Medulla oblongata (tissue), 1 donor: ENCODE results near the gene PEA15.

Experiments used
- DNase-seq: peaks from one replicate; pipeline ENCODE4 v3.0.0-alpha.2; 2015; ENCODE audit errors: extremely low spot score

The PEA15 gene

DNA sequence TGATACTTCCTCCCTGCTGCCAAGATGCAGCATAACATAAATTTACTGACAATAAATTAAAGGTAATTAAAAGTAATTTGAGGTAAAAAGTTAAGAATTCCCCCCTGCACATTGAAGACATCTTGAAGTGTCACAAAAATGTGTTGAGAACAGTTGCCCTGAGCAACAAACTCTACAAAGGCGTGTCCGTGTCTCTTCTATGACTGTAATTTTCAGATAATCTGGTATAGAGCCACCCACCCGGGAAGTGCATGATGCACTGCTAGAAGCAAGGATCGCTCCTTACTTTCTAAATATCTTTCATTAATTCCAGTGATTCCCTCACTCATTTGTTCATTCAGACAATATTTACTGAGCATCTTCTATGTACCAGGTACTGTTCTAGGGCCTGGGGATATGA lies 25.8 kb upstream of the PEA15 start:
- DNase-seq, result no peak

- no peak for DNase-seq
Measured at GRCh38 chr1:160186246-160186645, 18.9 kb upstream of the PEA15 start.

DNA sequence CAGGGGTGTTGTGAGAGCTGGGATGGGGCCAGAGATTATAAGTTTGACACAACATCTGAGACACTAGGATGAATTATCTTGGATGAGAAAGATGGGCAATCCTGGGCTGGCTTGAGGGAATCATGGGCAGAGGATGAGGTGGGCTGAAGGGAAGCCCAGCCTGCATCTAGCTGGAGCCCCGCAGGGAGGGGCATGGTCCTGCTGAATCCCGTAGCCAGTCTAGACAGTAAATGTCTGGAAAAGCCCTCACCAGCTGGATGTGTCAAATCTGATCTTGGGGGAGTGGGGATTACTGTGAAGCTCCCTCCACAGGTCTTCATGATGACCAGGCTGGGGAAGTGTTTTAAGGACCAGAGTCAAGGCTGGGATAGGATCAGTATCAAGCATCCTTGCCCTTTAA lies 18.5 kb upstream of the PEA15 start:
- DNase-seq, result no peak

DNA sequence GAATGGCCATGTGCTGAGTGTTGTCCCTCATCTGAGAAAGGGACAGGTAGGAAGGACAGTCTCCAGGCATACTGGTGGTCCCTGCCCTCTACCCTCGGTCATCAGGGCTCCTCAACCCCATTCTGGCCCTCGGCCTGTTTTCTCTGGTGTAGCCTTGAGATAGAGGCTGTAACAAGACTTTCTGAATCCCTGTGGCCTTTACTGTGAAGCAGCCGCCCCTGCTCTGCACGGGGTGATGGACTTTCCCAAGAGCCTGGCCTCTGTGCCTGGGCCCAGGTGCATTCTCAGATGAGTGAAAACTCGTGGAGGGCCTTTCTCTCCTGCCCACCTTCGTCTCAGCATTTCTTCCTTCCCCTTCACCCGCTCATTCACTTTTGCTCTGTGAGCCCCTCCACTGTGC lies 17.8 kb upstream of the PEA15 start:
- DNase-seq, result no peak

DNA sequence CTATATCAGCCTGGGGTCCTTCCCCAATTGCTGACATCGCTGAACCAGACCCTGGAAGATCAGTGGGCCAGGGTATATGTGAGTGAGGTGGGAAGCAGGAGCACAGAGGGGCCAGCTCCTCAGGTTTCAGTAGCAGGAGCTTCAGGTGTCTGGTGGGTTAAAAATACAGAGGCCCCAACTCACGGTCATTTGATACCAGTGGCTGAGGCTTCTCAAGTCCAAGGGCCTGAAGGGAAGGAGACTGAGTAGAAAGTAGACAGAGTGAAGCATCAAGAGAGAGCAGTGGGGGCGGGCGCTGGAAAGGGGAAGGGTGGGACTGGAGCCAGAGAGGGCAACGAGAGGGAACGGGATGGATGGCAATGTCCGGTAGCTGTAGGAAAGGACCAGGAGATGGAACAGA lies 16.8 kb upstream of the PEA15 start:
- no peak for DNase-seq

GRCh38 chr1:160189649-160190625 lies 15.2 kb upstream of the PEA15 start, which contains the start of gene CASQ1:
Gene CASQ1 (plus strand): TSS chr1:160190575. CDS start chr1:160190752, 177 bp downstream.
- peak; percentile 53 for DNase-seq

DNA sequence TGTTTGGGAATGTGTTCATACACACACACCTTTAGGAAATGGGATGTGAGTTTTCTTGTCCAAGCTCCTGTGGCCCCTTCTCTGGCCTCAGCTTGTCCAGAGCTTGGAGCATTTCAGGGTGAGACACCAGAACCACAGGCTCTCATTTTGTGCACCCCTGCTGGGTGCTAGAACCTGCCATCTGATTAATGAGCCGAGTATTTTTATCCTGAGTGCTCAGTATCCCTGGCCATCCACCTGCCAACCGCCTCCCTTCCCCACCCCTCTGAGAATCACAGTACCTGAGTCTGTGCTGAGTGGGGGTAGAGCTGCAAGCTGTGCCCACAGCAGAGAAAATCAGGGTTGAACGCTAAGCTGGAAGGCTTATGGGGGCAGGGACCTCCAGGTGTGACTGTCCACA lies 13.4 kb upstream of the PEA15 start:
- no peak for DNase-seq

DNA sequence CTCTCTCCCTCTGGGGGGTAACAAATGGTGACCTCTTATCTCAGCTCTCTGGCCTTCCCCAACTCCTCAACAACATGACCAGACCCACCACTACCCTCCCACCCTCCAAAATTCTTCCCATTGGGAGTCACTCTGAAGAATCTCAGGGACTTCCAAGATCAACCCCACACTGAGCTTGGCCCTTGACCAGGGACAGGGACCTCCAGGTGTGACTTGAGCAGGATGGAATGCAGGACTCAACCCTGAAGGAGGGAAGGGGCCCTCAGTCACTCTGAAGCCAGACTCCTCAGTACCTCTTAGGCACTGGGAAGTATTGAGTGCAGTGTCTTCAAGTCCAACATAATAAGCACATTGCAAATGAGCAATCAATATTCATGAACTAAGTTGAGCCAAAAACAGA lies 12.9 kb upstream of the PEA15 start:
- DNase-seq, result no peak

GRCh38 chr1:160193091-160193819 lies 11.9 kb upstream of the PEA15 start:
- DNase-seq, result peak; percentile 96

- DNase-seq, result no peak
Measured at GRCh38 chr1:160193832-160194736, 11.1 kb upstream of the PEA15 start.

GRCh38 chr1:160194737-160195059 lies 10.5 kb upstream of the PEA15 start:
- no peak for DNase-seq

GRCh38 chr1:160196143-160196542 lies 9.0 kb upstream of the PEA15 start:
- no peak for DNase-seq

GRCh38 chr1:160197231-160197630 lies 8.0 kb upstream of the PEA15 start:
- peak; percentile 61 for DNase-seq

DNA sequence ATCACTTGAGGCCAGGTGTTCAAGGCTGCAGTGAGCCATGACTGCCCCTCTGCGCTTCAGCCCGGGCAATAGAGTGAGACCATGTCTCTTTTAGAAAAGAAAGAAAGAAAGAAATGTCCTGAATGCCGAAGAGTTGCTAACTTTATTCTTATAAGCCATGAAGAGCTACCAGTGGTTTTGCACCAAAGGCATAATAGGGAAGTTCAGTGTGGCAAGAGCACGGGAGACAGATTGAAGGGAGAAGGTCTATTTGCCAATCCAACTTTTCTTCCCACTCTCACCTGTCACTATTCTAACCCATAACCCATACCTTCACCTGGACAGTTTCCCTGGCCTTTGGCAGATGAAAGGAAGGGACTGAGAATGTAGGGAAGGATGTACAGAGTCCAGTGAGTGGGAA lies 4.4 kb upstream of the PEA15 start:
- DNase-seq, result no peak

GRCh38 chr1:160204526-160205241 lies 500 bp upstream of the PEA15 start:
- DNase-seq, result peak; percentile 77

DNA sequence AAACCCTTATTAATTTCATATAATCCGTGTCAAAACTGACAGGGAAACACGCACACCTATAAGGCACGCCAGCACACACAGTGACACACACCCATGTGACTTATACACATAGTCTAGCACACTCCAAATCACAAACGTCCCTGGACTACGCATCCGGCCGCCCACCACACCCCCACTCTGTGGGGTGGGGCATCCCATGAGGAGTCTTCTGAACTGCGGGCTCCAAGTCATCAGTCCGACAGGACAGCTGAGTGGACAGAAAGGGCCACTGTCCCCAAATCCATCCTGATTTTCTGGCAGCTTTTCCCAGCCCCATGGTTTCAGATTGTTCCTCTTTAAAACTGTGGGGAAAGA lies 829 bp downstream of the PEA15 start:
- peak; percentile 60 for DNase-seq

GRCh38 chr1:160206421-160207117 lies 1.4 kb downstream of the PEA15 start:
- no peak for DNase-seq

GRCh38 chr1:160207118-160207650 lies 2.0 kb downstream of the PEA15 start:
- DNase-seq, result no peak

- no peak for DNase-seq
Measured at GRCh38 chr1:160207771-160208556, 2.8 kb downstream of the PEA15 start.
